MCF 10A (cell line): ENCODE measurements around the gene GPR84. TPM values are rescaled to one million over a fixed set of nuclear protein-coding genes. Genes with fewer than 3 reads are reported as not detected.

ENCODE experiments used
- BruUV-seq: library from RNA; stranded (reverse); fragments of 400-500 nt; replicated peaks from 2 replicates; lab custom pipeline; 2021; lab: Mats Ljungman, UMichigan
- CTCF ChIA-PET: fragments of 300-600 bp; sonication (Branson Sonifier 250); formaldehyde crosslinking; extraction: SDS; loops from one replicate; lab custom pipeline; 2021; ENCODE audit warnings: antibody characterized with exemption, inconsistent platforms; lab: Yijun Ruan, JAX
- POLR2A ChIA-PET: fragments of 300-600, 350-650 bp; sonication (Branson Sonifier 250); formaldehyde crosslinking; extraction: SDS; loops from one replicate; lab custom pipeline; 2020; ENCODE audit warnings: antibody characterized with exemption, inconsistent platforms; lab: Yijun Ruan, JAX
- DNase-seq: peaks from one replicate; pipeline ENCODE4 v3.0.0-alpha.2; 2018; ENCODE audit not compliant: unreplicated experiment
- H3K27ac Mint-ChIP-seq: one replicate; pipeline ENCODE4 v1.8.0; 2022; ENCODE audit warnings: mild to moderate bottlenecking, low read depth, mixed read lengths; ENCODE audit not compliant: unreplicated experiment
- H3K27me3 Mint-ChIP-seq: one replicate; pipeline ENCODE4 v1.8.0; 2022; ENCODE audit warnings: mixed read lengths; ENCODE audit not compliant: insufficient read depth, unreplicated experiment
- H3K36me3 Mint-ChIP-seq: one replicate; pipeline ENCODE4 v1.8.0; 2022; ENCODE audit warnings: mild to moderate bottlenecking, moderate library complexity, mixed read lengths; ENCODE audit not compliant: insufficient read depth, unreplicated experiment
- H3K4me1 Mint-ChIP-seq: one replicate; pipeline ENCODE4 v1.8.0; 2022; ENCODE audit warnings: mixed read lengths; ENCODE audit not compliant: insufficient read depth, unreplicated experiment
- H3K4me3 Mint-ChIP-seq: one replicate; pipeline ENCODE4 v1.8.0; 2022; ENCODE audit warnings: mild to moderate bottlenecking, moderate library complexity, mixed read lengths; ENCODE audit not compliant: unreplicated experiment
- H3K9me3 Mint-ChIP-seq: one replicate; pipeline ENCODE4 v1.8.0; 2022; ENCODE audit warnings: mixed read lengths; ENCODE audit not compliant: unreplicated experiment
- CTCF ChIP-seq: fragments of 200-600 bp; IDR thresholded peaks from one replicate; pipeline ENCODE4 v1.8.0; 2022; ENCODE audit warnings: antibody characterized with exemption, mild to moderate bottlenecking; ENCODE audit not compliant: unreplicated experiment
- intact Hi-C: fragments of 100-400 bp; cut with micrococcal nuclease; formaldehyde crosslinking; loops from 2 replicates; pipeline ENCODE4 v1.14.1; 2022
- total RNA-seq: library from RNA; stranded (reverse); gene quantifications from 2 replicates; pipeline ENCODE4 v1.2.3, GENCODE V29; 2022

GPR84 gene
- total RNA-seq, 1 experiment from 2014 or later, result not detected

GRCh38 chr12:54349036-54349435 lies 15.2 kb downstream of the GPR84 start:
- BruUV-seq, result no TSS peak
- peaks cover 71% of the 10 kb centered on the region for H3K36me3 Mint-ChIP-seq
- intact Hi-C loops, result no loop called here
- CTCF ChIA-PET, result interaction anchor here (1.1 kb wide), 1 partner anchor 12 kb away, joined by 3 read pairs; no protein-coding TSS in a partner anchor
- H3K27ac Mint-ChIP-seq, result no peak overlapping the region
- POLR2A ChIA-PET, result no interaction called here
- TF ChIP-seq CTCF, result no peak
- DNase-seq, result no peak
- H3K4me3 Mint-ChIP-seq, result no peak overlapping the region
- no peaks in the 10 kb centered on the region for H3K9me3 Mint-ChIP-seq
- no peaks in the 10 kb centered on the region for H3K27me3 Mint-ChIP-seq
- peaks cover 8% of the 10 kb centered on the region for H3K4me1 Mint-ChIP-seq

- H3K36me3 Mint-ChIP-seq, result peaks cover 76% of the 10 kb centered on the region
Measured at GRCh38 chr12:54341378-54342300, 22.6 kb downstream of the GPR84 start.

GRCh38 chr12:54340846-54341245 lies 23.4 kb downstream of the GPR84 start:
- H3K27ac Mint-ChIP-seq, result no peak overlapping the region
- POLR2A ChIA-PET, result interaction anchor here (0.8 to 1.2 kb wide), 3 partner anchors 11 to 61 kb away, joined by 3 to 6 read pairs (median 5); partner anchors contain the start of genes CBX5 and HNRNPA1

More at GRCh38 chr12:54341378-54342300, 22.6 kb downstream of the GPR84 start:
- H3K27ac Mint-ChIP-seq, result no peak overlapping the region
- POLR2A ChIA-PET, result interaction anchor here (0.8 to 1.3 kb wide), 4 partner anchors 10 to 62 kb away, joined by 3 to 6 read pairs (median 4); partner anchors contain the start of genes CBX5 and HNRNPA1
- DNase-seq, result no peak
- no peaks in the 10 kb centered on the region for H3K27me3 Mint-ChIP-seq
- no peaks in the 10 kb centered on the region for H3K9me3 Mint-ChIP-seq
- no peak overlapping the region for H3K4me3 Mint-ChIP-seq
- intact Hi-C loops, result no loop called here
- CTCF ChIA-PET, result interaction anchor here (0.6 to 2.2 kb wide), 8 partner anchors 13 to 98 kb away, joined by 3 to 10 read pairs (median 4); no protein-coding TSS in a partner anchor
- no peak for TF ChIP-seq CTCF
- H3K4me1 Mint-ChIP-seq, result peaks cover 13% of the 10 kb centered on the region
- BruUV-seq, result no TSS peak

More at GRCh38 chr12:54340846-54341245, 23.4 kb downstream of the GPR84 start:
- Mint-ChIP-seq H3K9me3 (no peaks in the 10 kb centered on the region), H3K4me3 (no peak overlapping the region), H3K4me1 (peaks cover 13% of the 10 kb centered on the region), H3K36me3 (peaks cover 68% of the 10 kb centered on the region), H3K27me3 (no peaks in the 10 kb centered on the region)
- CTCF ChIA-PET, result interaction anchor here (0.7 to 2.2 kb wide), 5 partner anchors 12 to 45 kb away, joined by 3 to 10 read pairs (median 7); no protein-coding TSS in a partner anchor
- BruUV-seq, result no TSS peak
- DNase-seq, result no peak
- no peak for TF ChIP-seq CTCF
- intact Hi-C loops, result no loop called here
